ENCODE results near the gene ALOX5AP. TPM values are rescaled to one million over a fixed set of nuclear protein-coding genes. Genes with fewer than 3 reads are reported as not detected.

ALOX5AP gene
- total and polyA plus RNA-seq, 10 of the 15 experiments (the other 5 are each of a cell fraction or from before 2014, with no cell fraction given) = 45.9 to 426 (median 109) TPM

DNA sequence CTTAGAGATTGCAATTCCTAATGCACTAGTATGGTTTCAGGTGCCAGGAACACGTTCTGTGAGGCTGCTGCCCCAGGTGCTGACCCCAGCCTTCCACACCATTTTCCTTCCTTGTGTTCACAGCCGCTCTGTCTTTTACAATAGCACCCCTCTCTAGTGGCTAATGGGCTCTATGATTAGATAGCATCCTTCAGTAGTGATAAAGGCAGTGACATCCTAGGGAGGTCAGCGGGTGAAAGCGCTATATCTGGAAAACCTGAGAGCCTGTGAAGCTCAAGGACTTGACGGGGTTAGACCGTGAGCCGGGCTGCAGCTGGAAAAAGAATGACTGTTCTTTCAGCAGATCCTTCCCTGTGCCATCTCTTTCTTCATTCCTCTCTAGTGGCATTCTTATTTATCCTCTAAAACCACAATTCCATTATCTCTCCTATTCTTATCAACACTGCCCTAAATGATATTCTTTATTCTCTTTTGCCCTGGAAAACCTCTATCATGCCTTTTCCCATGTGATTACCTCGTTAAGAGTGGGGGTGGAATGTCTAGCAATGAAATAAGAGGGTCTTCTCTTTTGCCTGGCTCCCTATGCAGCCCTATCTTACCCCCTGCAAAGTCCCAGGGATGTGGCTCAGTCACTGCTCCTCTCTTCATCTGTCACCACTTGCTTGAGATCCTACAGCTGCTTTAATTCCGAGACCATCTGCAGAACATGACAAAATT is 21.8 kb downstream of the ALOX5AP start:
- Histone ChIP-seq H4K20me1 (ENCODE audit: control insufficient read depth, insufficient read depth) (no peaks in the 10 kb centered on the region), H3K27me3 (replicated peaks in 1 of 2; ENCODE audit: control insufficient read depth in 2 of 2, insufficient read depth in 2 of 2, low read length in 1 of 2) (no peaks in the 10 kb centered on the region), H3K4me1 (ENCODE audit: control insufficient read depth, insufficient read depth, low read length) (no peaks in the 10 kb centered on the region), H3K79me2 (ENCODE audit: control insufficient read depth, insufficient read depth, low read length) (no peaks in the 10 kb centered on the region), H3K27ac (ENCODE audit: control insufficient read depth, insufficient read depth) (no peak overlapping the region), H3K9ac (ENCODE audit: control insufficient read depth, insufficient read depth, low read length) (no peak overlapping the region), H2AFZ (ENCODE audit: control insufficient read depth, low read depth, low read length) (no peak overlapping the region), H3K4me2 (ENCODE audit: control insufficient read depth, insufficient read depth) (no peak overlapping the region), H3K36me3 (ENCODE audit: control insufficient read depth in 2 of 2, insufficient read depth in 2 of 2, low read length in 1 of 2) (no peaks in the 10 kb centered on the region; a peak in 1 of 4 replicates), H3K9me3 (replicated peaks; ENCODE audit: control insufficient read depth, insufficient read depth, low read length) (no peaks in the 10 kb centered on the region), H3K4me3 (no peak overlapping the region)
- DNase-seq (ENCODE audit: low read depth, low spot score) = no peak
- POLR2A ChIA-PET = no interaction called here
- ATAC-seq = no peak
- CTCF ChIA-PET = no interaction called here
- SMC1A ChIA-PET (ENCODE audit: uncharacterized antibody, unreplicated experiment) = no interaction called here
- intact Hi-C loops (cut with micrococcal nuclease; ENCODE audit: unreplicated experiment) = no loop called here
- RAD21 ChIA-PET (ENCODE audit: unreplicated experiment) = no interaction called here
- FAIRE-seq = no peak
- WGBS (ENCODE audit: insufficient coverage, insufficient replicate concordance, low lambda C conversion rate, missing lambda C conversion rate) = 58% methylated on average over 9 of the region's 9 CpGs
- TF ChIP-seq FOXM1 (IDR thresholded peaks at IDR 0.05; ENCODE audit: low read depth, low read length) (no peak), CBX3 (IDR thresholded peaks at IDR 0.05; ENCODE audit: borderline replicate concordance, low read depth) (no peak), GABPA (IDR thresholded peaks at IDR 0.05; ENCODE audit: low read depth) (no peak), RAD51 (IDR thresholded peaks at IDR 0.05) (no peak), SKIL (IDR thresholded peaks at IDR 0.05; ENCODE audit: low read depth, poor library complexity, severe bottlenecking) (no peak), ZBED1 (IDR thresholded peaks at IDR 0.05; ENCODE audit: borderline replicate concordance) (no peak), JUND (IDR thresholded peaks at IDR 0.05; ENCODE audit: low read depth, low read length) (no peak), BHLHE40 (IDR thresholded peaks at IDR 0.05; ENCODE audit: borderline replicate concordance in 1 of 2, low read depth in 2 of 2, low read length in 1 of 2) (no peak), SREBF2 (IDR thresholded peaks at IDR 0.05; ENCODE audit: low read length) (no peak), POU2F2 (IDR thresholded peaks at IDR 0.05; ENCODE audit: borderline replicate concordance, low read depth, low read length) (no peak)
- in situ Hi-C loops (cut with MboI) = no loop called here
- BruUV-seq (replicated peaks) = no TSS peak

All from GM12878 (cell line).